Keratinocyte (primary cell): Measurements from ENCODE around the gene SERF2.

ENCODE experiments used
- CTCF ChIP-seq, 3 experiments: IDR thresholded peaks in 1 of 3; conservative IDR thresholded peaks in 1 of 3; optimal IDR thresholded peaks in 1 of 3; 2 replicates in 2 of 3; 3 replicates in 1 of 3; pipeline versions ENCODE3 to v1.5.1; 2011; ENCODE audit warnings: low read length in 3 of 3, mild to moderate bottlenecking in 3 of 3, moderate library complexity in 2 of 3, control low read depth in 1 of 3, inconsistent platforms in 1 of 3; ENCODE audit not compliant: insufficient read depth in 2 of 3; ENCODE audit errors: extremely low read depth in 1 of 3
- EZH2 ChIP-seq: IDR thresholded peaks from one replicate; pipeline ENCODE4 v1.6.1; 2012; ENCODE audit warnings: inconsistent platforms, mild to moderate bottlenecking, low read length, moderate library complexity

GRCh38 chr15:43749690-43750345 lies 42.3 kb upstream of the SERF2 start:
- TF ChIP-seq CTCF (optimal IDR thresholded peaks at IDR 0.05 in 1 of 3, IDR thresholded peaks at IDR 0.05 in 1 of 3, conservative IDR thresholded peaks at IDR 0.05 in 1 of 3; ENCODE audit: extremely low read depth in 1 of 3, insufficient read depth in 2 of 3, low read length in 3 of 3) (no peak), EZH2 (no peak)
